HG03095 (cell line): Measurements from ENCODE around the gene TSPAN2.

Source experiments
- ATAC-seq: cut with Tn5 transposase; IDR thresholded peaks from one replicate; pipeline ENCODE4 v1.9.1; 2021; ENCODE audit warnings: moderate library complexity; ENCODE audit not compliant: unreplicated experiment

TSPAN2 gene

GRCh38 chr1:115114308-115114707 lies 25.0 kb upstream of the TSPAN2 start:
- no peak for ATAC-seq

GRCh38 chr1:115113766-115114165 lies 24.5 kb upstream of the TSPAN2 start:
- no peak for ATAC-seq

- ATAC-seq: no peak
These were observed 23.4 kb upstream of the TSPAN2 start for GRCh38 chr1:115112496-115113375.

- ATAC-seq: no peak
These were observed 18.4 kb upstream of the TSPAN2 start for GRCh38 chr1:115107516-115108260.

GRCh38 chr1:115105831-115106230 lies 16.5 kb upstream of the TSPAN2 start:
- no peak for ATAC-seq

GRCh38 chr1:115099693-115100050 lies 10.4 kb upstream of the TSPAN2 start:
- ATAC-seq: no peak

- peak; percentile 71 for ATAC-seq
These were observed 9.8 kb upstream of the TSPAN2 start for GRCh38 chr1:115098979-115099692.

- ATAC-seq: no peak
These were observed 2.9 kb upstream of the TSPAN2 start for GRCh38 chr1:115092175-115092574.

- no peak for ATAC-seq
These were observed 2.3 kb upstream of the TSPAN2 start for GRCh38 chr1:115091572-115091971.

- ATAC-seq: no peak
These were observed 1.7 kb upstream of the TSPAN2 start for GRCh38 chr1:115090956-115091355.

- ATAC-seq: no peak
These were observed 1.2 kb upstream of the TSPAN2 start for GRCh38 chr1:115090540-115090939.

- ATAC-seq: no peak
These were observed 835 bp upstream of the TSPAN2 start for GRCh38 chr1:115090186-115090490.

GRCh38 chr1:115088871-115089419 lies 358 bp downstream of the TSPAN2 start:
- no peak for ATAC-seq

- no peak for ATAC-seq
These were observed 1.1 kb downstream of the TSPAN2 start for GRCh38 chr1:115088115-115088778.

GRCh38 chr1:115086176-115086830 lies 3.0 kb downstream of the TSPAN2 start:
- no peak for ATAC-seq

- ATAC-seq: no peak
These were observed 4.3 kb downstream of the TSPAN2 start for GRCh38 chr1:115084902-115085511.

GRCh38 chr1:115082949-115083348 lies 6.4 kb downstream of the TSPAN2 start:
- ATAC-seq: no peak

GRCh38 chr1:115078708-115079107 lies 10.6 kb downstream of the TSPAN2 start:
- ATAC-seq: no peak

GRCh38 chr1:115077984-115078330 lies 11.3 kb downstream of the TSPAN2 start:
- no peak for ATAC-seq
